ENCODE data around the gene MRI1.

- TF ChIP-seq POLR2A (IDR thresholded peaks at IDR 0.05), result no peak
- no peak for TF ChIP-seq CTCF (IDR thresholded peaks at IDR 0.05)
Measured at GRCh38 chr19:13821292-13821691, 57.0 kb downstream of the MRI1 start.

Data from esophagus squamous epithelium (tissue), 4 donors.